Astrocyte (in vitro differentiated cells and primary cell): ENCODE results near the gene GLB1L2.

Experiments used
- EZH2 ChIP-seq: IDR thresholded peaks from 2 replicates; pipeline ENCODE4 v1.6.1; 2012; ENCODE audit warnings: mild to moderate bottlenecking, low read length, inconsistent platforms; ENCODE audit not compliant: insufficient read depth
- TF ChIP-seq, protein P1 (sequence below): IDR thresholded peaks from 2 replicates; pipeline ENCODE4 v1.5.1; 2011; ENCODE audit warnings: low read depth, mild to moderate bottlenecking, inconsistent platforms, low read length, moderate library complexity; ENCODE audit not compliant: insufficient read depth

DNA sequence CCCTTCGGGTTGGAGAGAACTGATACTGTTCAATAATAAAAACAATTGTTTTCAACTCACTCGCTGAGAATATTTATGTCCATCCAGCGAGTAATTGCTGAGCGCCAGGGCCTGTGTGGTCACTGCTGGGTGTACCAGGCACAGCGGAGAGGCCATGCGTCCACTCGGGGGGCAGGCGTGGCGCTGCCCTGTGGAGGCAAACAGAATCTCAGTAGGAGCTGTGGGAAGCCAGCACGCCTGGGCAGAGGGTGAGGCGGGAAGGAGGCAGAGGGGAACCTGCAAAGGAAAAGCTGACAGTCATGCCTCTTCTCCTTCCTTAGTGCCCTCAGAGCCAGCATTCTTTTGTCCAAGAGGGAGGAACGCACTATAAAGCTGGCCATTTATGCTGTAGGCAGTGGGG, 44.2 kb upstream of the GLB1L2 start:
- TF ChIP-seq, protein P1, sequence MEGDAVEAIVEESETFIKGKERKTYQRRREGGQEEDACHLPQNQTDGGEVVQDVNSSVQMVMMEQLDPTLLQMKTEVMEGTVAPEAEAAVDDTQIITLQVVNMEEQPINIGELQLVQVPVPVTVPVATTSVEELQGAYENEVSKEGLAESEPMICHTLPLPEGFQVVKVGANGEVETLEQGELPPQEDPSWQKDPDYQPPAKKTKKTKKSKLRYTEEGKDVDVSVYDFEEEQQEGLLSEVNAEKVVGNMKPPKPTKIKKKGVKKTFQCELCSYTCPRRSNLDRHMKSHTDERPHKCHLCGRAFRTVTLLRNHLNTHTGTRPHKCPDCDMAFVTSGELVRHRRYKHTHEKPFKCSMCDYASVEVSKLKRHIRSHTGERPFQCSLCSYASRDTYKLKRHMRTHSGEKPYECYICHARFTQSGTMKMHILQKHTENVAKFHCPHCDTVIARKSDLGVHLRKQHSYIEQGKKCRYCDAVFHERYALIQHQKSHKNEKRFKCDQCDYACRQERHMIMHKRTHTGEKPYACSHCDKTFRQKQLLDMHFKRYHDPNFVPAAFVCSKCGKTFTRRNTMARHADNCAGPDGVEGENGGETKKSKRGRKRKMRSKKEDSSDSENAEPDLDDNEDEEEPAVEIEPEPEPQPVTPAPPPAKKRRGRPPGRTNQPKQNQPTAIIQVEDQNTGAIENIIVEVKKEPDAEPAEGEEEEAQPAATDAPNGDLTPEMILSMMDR, result no peak
- TF ChIP-seq EZH2, result no peak
